GM12891 (cell line): ENCODE measurements around the gene FLYWCH1.

Source experiments
- POLR2AphosphoS5 ChIP-seq: IDR thresholded peaks from 2 replicates; pipeline ENCODE4 v1.6.1; 2011; ENCODE audit warnings: low read depth, low read length, control low read depth
- POU2F2 ChIP-seq: IDR thresholded peaks from 2 replicates; pipeline ENCODE4 v1.6.1; 2011; ENCODE audit warnings: low read depth, mild to moderate bottlenecking, control low read depth, low read length, moderate library complexity
- SPI1 ChIP-seq: IDR thresholded peaks from 2 replicates; pipeline ENCODE4 v1.6.1; 2011; ENCODE audit warnings: low read depth, low read length, control low read depth
- TAF1 ChIP-seq: IDR thresholded peaks from 2 replicates; pipeline ENCODE4 v1.6.1; 2011; ENCODE audit warnings: low read depth, low read length, control low read depth

- TF ChIP-seq POLR2AphosphoS5 (no peak), TAF1 (no peak), POU2F2 (no peak), SPI1 (no peak)
These were observed 2.5 kb downstream of the FLYWCH1 start for GRCh38 chr16:2914233-2914632.
